ENCODE results near the gene GJC1.

GRCh38 chr17:44780161-44780560 lies 49.9 kb downstream of the GJC1 start:
- no peak for TF ChIP-seq CTCF (IDR thresholded peaks at IDR 0.05)
- no peak for TF ChIP-seq EZH2 (IDR thresholded peaks at IDR 0.05)

Measured in neural progenitor cell (in vitro differentiated cells).